Measurements from ENCODE around the gene PTPRD.

GRCh38 chr9:8895861-8896224 lies 1717.0 kb downstream of the PTPRD start:
- TF ChIP-seq, protein P1, sequence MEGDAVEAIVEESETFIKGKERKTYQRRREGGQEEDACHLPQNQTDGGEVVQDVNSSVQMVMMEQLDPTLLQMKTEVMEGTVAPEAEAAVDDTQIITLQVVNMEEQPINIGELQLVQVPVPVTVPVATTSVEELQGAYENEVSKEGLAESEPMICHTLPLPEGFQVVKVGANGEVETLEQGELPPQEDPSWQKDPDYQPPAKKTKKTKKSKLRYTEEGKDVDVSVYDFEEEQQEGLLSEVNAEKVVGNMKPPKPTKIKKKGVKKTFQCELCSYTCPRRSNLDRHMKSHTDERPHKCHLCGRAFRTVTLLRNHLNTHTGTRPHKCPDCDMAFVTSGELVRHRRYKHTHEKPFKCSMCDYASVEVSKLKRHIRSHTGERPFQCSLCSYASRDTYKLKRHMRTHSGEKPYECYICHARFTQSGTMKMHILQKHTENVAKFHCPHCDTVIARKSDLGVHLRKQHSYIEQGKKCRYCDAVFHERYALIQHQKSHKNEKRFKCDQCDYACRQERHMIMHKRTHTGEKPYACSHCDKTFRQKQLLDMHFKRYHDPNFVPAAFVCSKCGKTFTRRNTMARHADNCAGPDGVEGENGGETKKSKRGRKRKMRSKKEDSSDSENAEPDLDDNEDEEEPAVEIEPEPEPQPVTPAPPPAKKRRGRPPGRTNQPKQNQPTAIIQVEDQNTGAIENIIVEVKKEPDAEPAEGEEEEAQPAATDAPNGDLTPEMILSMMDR (IDR thresholded peaks at IDR 0.05 in 4 of 5, conservative IDR thresholded peaks at IDR 0.05 in 1 of 5): peak in 3 of 5 experiments; percentile 10 to 46 (median 45)
- TF ChIP-seq POLR2A (IDR thresholded peaks at IDR 0.05): no peak
